Mesendoderm (in vitro differentiated cells): ENCODE measurements around the gene NEGR1.

ENCODE experiments used
- DNase-seq: peaks from one replicate; pipeline ENCODE4 v3.0.0; 2013
- H2AK5ac ChIP-seq: 2 replicates; pipeline ENCODE4 v1.6.1; 2013; ENCODE audit warnings: low read length, inconsistent platforms
- H2BK120ac ChIP-seq: 2 replicates; pipeline ENCODE4 v1.6.1; 2013; ENCODE audit warnings: low read depth, mild to moderate bottlenecking, low read length, moderate library complexity, mixed read lengths
- H2BK15ac ChIP-seq: replicated peaks from 2 replicates; pipeline ENCODE4 v1.6.1; 2013; ENCODE audit warnings: low read depth, mild to moderate bottlenecking, moderate library complexity
- H2BK5ac ChIP-seq: 2 replicates; pipeline ENCODE4 v1.6.1; 2013; ENCODE audit warnings: low read length, inconsistent platforms
- H3K18ac ChIP-seq: 2 replicates; pipeline ENCODE4 v1.6.1; 2013; ENCODE audit warnings: mild to moderate bottlenecking, low read length, mixed read lengths
- H3K23ac ChIP-seq: one replicate; pipeline ENCODE4 v1.6.1; 2013; ENCODE audit warnings: low read length
- H3K27ac ChIP-seq: 2 replicates; pipeline ENCODE4 v1.5.1; 2013; ENCODE audit warnings: low read depth, mild to moderate bottlenecking, inconsistent platforms, low read length, moderate library complexity
- H3K27me3 ChIP-seq: 2 replicates; pipeline ENCODE4 v1.6.1; 2013; ENCODE audit warnings: low read length, control low read depth, mild to moderate bottlenecking, inconsistent platforms; ENCODE audit not compliant: insufficient read depth, poor library complexity
- H3K36me3 ChIP-seq: 2 replicates; pipeline ENCODE4 v1.6.1; 2013; ENCODE audit warnings: low read length, inconsistent platforms; ENCODE audit not compliant: control insufficient read depth, insufficient read depth
- H3K4ac ChIP-seq: one replicate; pipeline ENCODE4 v1.6.1; 2013; ENCODE audit warnings: low read depth, mild to moderate bottlenecking, low read length, moderate library complexity
- H3K4me1 ChIP-seq: 2 replicates; pipeline ENCODE4 v1.6.1; 2013; ENCODE audit warnings: low read depth, low read length, inconsistent platforms; ENCODE audit not compliant: control insufficient read depth
- H3K4me2 ChIP-seq: 2 replicates; pipeline ENCODE4 v1.6.1; 2013; ENCODE audit warnings: low read length
- H3K4me3 ChIP-seq: 2 replicates; pipeline ENCODE4 v1.5.1; 2013; ENCODE audit warnings: mild to moderate bottlenecking, low read length
- H3K56ac ChIP-seq: one replicate; pipeline ENCODE4 v1.6.1; 2013; ENCODE audit warnings: low read length
- H3K79me1 ChIP-seq: 2 replicates; pipeline ENCODE4 v1.6.1; 2013; ENCODE audit warnings: low read length, inconsistent platforms
- H3K79me2 ChIP-seq: 2 replicates; pipeline ENCODE4 v1.6.1; 2013; ENCODE audit warnings: mild to moderate bottlenecking, low read length; ENCODE audit not compliant: control insufficient read depth, insufficient read depth
- H3K9ac ChIP-seq: 2 replicates; pipeline ENCODE4 v1.6.1; 2013; ENCODE audit warnings: low read length, inconsistent platforms
- H4K5ac ChIP-seq: one replicate; pipeline ENCODE4 v1.6.1; 2013; ENCODE audit warnings: low read length
- H4K8ac ChIP-seq: one replicate; pipeline ENCODE4 v1.6.1; 2013; ENCODE audit warnings: low read depth, mild to moderate bottlenecking, control low read depth, low read length, moderate library complexity
- WGBS: extraction: QIAGEN DNeasy Blood & Tissue Kit; methylation state at CpG from one replicate; pipeline ENCODE4 v1.1.7; 2013; ENCODE audit warnings: low lambda C conversion rate, missing lambda C conversion rate; ENCODE audit not compliant: insufficient coverage; ENCODE audit errors: extremely low coverage; 5-methylcytosine and 5-hydroxymethylcytosine counted together

Gene NEGR1

GRCh38 chr1:71695821-71696220 is 586.5 kb downstream of the NEGR1 start:
- H3K27me3 ChIP-seq = no peaks in the 10 kb centered on the region
- H3K4me3 ChIP-seq = no peak overlapping the region
- WGBS = no CpG with 5 or more reads among the region's 1 CpG
- H3K36me3 ChIP-seq = no peaks in the 10 kb centered on the region
- no peak overlapping the region for H3K4ac ChIP-seq
- no peak overlapping the region for H3K27ac ChIP-seq
- no peak overlapping the region for H2BK5ac ChIP-seq
- H3K4me1 ChIP-seq = no peaks in the 10 kb centered on the region
- H2BK15ac ChIP-seq = no peak overlapping the region
- H3K18ac ChIP-seq = no peak overlapping the region
- no peak overlapping the region for H4K5ac ChIP-seq
- H3K9ac ChIP-seq = no peak overlapping the region
- no peak for DNase-seq
- H3K23ac ChIP-seq = no peak overlapping the region
- H3K56ac ChIP-seq = no peak overlapping the region
- H3K79me1 ChIP-seq = no peaks in the 10 kb centered on the region
- H3K4me2 ChIP-seq = no peak overlapping the region
- no peak overlapping the region for H4K8ac ChIP-seq
- H3K79me2 ChIP-seq = no peaks in the 10 kb centered on the region
- no peak overlapping the region for H2BK120ac ChIP-seq
- no peak overlapping the region for H2AK5ac ChIP-seq

DNA sequence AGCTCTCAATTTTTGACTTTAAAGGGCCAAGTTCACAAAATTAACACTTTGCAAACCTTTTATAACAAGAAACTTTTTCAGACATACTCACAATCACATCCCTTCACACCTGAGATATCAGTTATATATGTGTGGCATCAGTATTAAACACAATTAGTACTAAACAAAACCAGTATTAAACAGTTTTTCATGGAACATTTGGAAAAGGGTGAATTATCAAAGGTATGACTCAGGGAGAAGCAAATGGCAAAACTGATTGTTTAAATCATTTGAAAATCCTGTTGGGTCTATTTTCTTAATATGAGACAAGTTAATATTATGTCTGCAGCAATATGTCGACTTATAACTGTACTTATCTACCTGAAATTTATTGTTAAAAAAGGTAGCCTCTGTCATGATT is 587.3 kb downstream of the NEGR1 start:
- Histone ChIP-seq H3K4me3 (no peak overlapping the region), H3K4me1 (no peaks in the 10 kb centered on the region), H4K5ac (no peak overlapping the region), H3K18ac (no peak overlapping the region), H3K79me1 (no peaks in the 10 kb centered on the region), H3K56ac (no peak overlapping the region), H2BK120ac (no peak overlapping the region), H3K4ac (no peak overlapping the region), H3K4me2 (no peak overlapping the region), H4K8ac (no peak overlapping the region), H2BK15ac (no peak overlapping the region), H2BK5ac (no peak overlapping the region), H3K36me3 (no peaks in the 10 kb centered on the region), H2AK5ac (no peak overlapping the region), H3K23ac (no peak overlapping the region), H3K27me3 (no peaks in the 10 kb centered on the region), H3K9ac (no peak overlapping the region), H3K27ac (no peak overlapping the region), H3K79me2 (no peaks in the 10 kb centered on the region)
- WGBS = no CpG with 5 or more reads among the region's 1 CpG
- no peak for DNase-seq

GRCh38 chr1:71693581-71693980 is 588.8 kb downstream of the NEGR1 start:
- Histone ChIP-seq H3K23ac (no peak overlapping the region), H4K8ac (no peak overlapping the region), H3K56ac (no peak overlapping the region), H3K36me3 (no peaks in the 10 kb centered on the region), H3K4me1 (no peaks in the 10 kb centered on the region), H3K27ac (no peak overlapping the region), H3K4me2 (no peak overlapping the region), H2BK120ac (no peak overlapping the region), H3K79me2 (no peaks in the 10 kb centered on the region), H3K79me1 (no peaks in the 10 kb centered on the region), H2BK5ac (no peak overlapping the region), H3K4ac (no peak overlapping the region), H2AK5ac (no peak overlapping the region), H3K18ac (no peak overlapping the region), H3K27me3 (no peaks in the 10 kb centered on the region), H2BK15ac (no peak overlapping the region), H3K9ac (no peak overlapping the region), H3K4me3 (no peak overlapping the region), H4K5ac (no peak overlapping the region)
- DNase-seq = no peak

- H2AK5ac ChIP-seq = no peak overlapping the region
Observed at GRCh38 chr1:71689635-71690034, 592.7 kb downstream of the NEGR1 start.

GRCh38 chr1:71687376-71687775 is 595.0 kb downstream of the NEGR1 start:
- Histone ChIP-seq H3K18ac (no peak overlapping the region), H2BK5ac (no peak overlapping the region)
- no CpG with 5 or more reads among the region's 3 CpGs for WGBS

More at GRCh38 chr1:71689635-71690034, 592.7 kb downstream of the NEGR1 start:
- H3K79me2 ChIP-seq = no peaks in the 10 kb centered on the region
- no peak overlapping the region for H3K4me3 ChIP-seq
- no peak overlapping the region for H3K18ac ChIP-seq
- H2BK120ac ChIP-seq = no peak overlapping the region
- H3K23ac ChIP-seq = no peak overlapping the region
- no CpG with 5 or more reads among the region's 2 CpGs for WGBS
- no peaks in the 10 kb centered on the region for H3K4me1 ChIP-seq
- H4K5ac ChIP-seq = no peak overlapping the region
- H4K8ac ChIP-seq = no peak overlapping the region
- no peak overlapping the region for H3K4ac ChIP-seq
- H3K56ac ChIP-seq = no peak overlapping the region
- DNase-seq = no peak
- H3K4me2 ChIP-seq = no peak overlapping the region
- H3K79me1 ChIP-seq = no peaks in the 10 kb centered on the region
- H2BK15ac ChIP-seq = no peak overlapping the region
- H2BK5ac ChIP-seq = no peak overlapping the region
- no peaks in the 10 kb centered on the region for H3K27me3 ChIP-seq
- no peak overlapping the region for H3K27ac ChIP-seq
- H3K36me3 ChIP-seq = no peaks in the 10 kb centered on the region
- H3K9ac ChIP-seq = no peak overlapping the region

More at GRCh38 chr1:71687376-71687775, 595.0 kb downstream of the NEGR1 start:
- Histone ChIP-seq H3K36me3 (no peaks in the 10 kb centered on the region), H3K4me1 (no peaks in the 10 kb centered on the region), H3K56ac (no peak overlapping the region), H2BK15ac (no peak overlapping the region), H3K9ac (no peak overlapping the region), H3K27ac (no peak overlapping the region), H3K27me3 (no peaks in the 10 kb centered on the region), H3K23ac (no peak overlapping the region), H3K79me2 (no peaks in the 10 kb centered on the region), H3K4me3 (no peak overlapping the region), H2AK5ac (no peak overlapping the region), H3K4ac (no peak overlapping the region), H3K4me2 (no peak overlapping the region), H4K8ac (no peak overlapping the region), H2BK120ac (no peak overlapping the region), H3K79me1 (no peaks in the 10 kb centered on the region), H4K5ac (no peak overlapping the region)
- no peak for DNase-seq
